GM19463 (cell line): ENCODE measurements around the gene DNAJC11.
A peak's percentile ranks its signal among the peaks of the same experiment; 100 is the strongest.
"Not testable (repeated sequence)": the region's sequence is repeated elsewhere in the genome, so short reads cannot be mapped to it uniquely, and the experiment has no call there.

Experiments
- ATAC-seq: cut with Tn5 transposase; IDR thresholded peaks from one replicate; pipeline ENCODE4 v1.9.1; 2021; ENCODE audit warnings: mild to moderate bottlenecking, moderate library complexity; ENCODE audit not compliant: unreplicated experiment

DNAJC11 gene

GRCh38 chr1:6701437-6702153 is at the start of gene DNAJC11:
Gene DNAJC11, minus strand, starts transcription at chr1:6701816. Its CDS starts 16 bp downstream, at chr1:6701800.
- peak; percentile 95 for ATAC-seq

GRCh38 chr1:6750490-6750889 is 48.9 kb upstream of the DNAJC11 start:
- ATAC-seq: no peak

GRCh38 chr1:6747674-6748073 is 46.1 kb upstream of the DNAJC11 start:
- no peak for ATAC-seq

GRCh38 chr1:6745073-6745472 is 43.5 kb upstream of the DNAJC11 start:
- ATAC-seq: no peak

GRCh38 chr1:6743189-6744101 is 41.8 kb upstream of the DNAJC11 start:
- ATAC-seq: peak; percentile 53

GRCh38 chr1:6742676-6743188 is 41.1 kb upstream of the DNAJC11 start:
- not testable (repeated sequence) for ATAC-seq

GRCh38 chr1:6738987-6739676 is 37.5 kb upstream of the DNAJC11 start:
- no peak for ATAC-seq

GRCh38 chr1:6732942-6733341 is 31.3 kb upstream of the DNAJC11 start:
- ATAC-seq: no peak

GRCh38 chr1:6731905-6732304 is 30.3 kb upstream of the DNAJC11 start:
- no peak for ATAC-seq

GRCh38 chr1:6730880-6731279 is 29.3 kb upstream of the DNAJC11 start:
- no peak for ATAC-seq

- ATAC-seq: no peak
Measured at GRCh38 chr1:6730473-6730872, 28.9 kb upstream of the DNAJC11 start.

GRCh38 chr1:6727535-6727934 is 25.9 kb upstream of the DNAJC11 start:
- ATAC-seq: no peak

GRCh38 chr1:6726253-6726652 is 24.6 kb upstream of the DNAJC11 start:
- no peak for ATAC-seq

GRCh38 chr1:6724517-6725141 is 23.0 kb upstream of the DNAJC11 start:
- ATAC-seq: no peak

GRCh38 chr1:6723621-6724428 is 22.2 kb upstream of the DNAJC11 start:
- ATAC-seq: no peak

- no peak for ATAC-seq
Measured at GRCh38 chr1:6711174-6711573, 9.6 kb upstream of the DNAJC11 start.

- ATAC-seq: no peak
Measured at GRCh38 chr1:6704746-6705145, 3.1 kb upstream of the DNAJC11 start.

- no peak for ATAC-seq
Measured at GRCh38 chr1:6703016-6703415, 1.4 kb upstream of the DNAJC11 start.

GRCh38 chr1:6700853-6701436 is 671 bp downstream of the DNAJC11 start:
- ATAC-seq: no peak

GRCh38 chr1:6699915-6700314 is 1.7 kb downstream of the DNAJC11 start:
- ATAC-seq: not testable (repeated sequence)
